Measurements from ENCODE around the gene OR6T1. TPM values are rescaled to one million over a fixed set of nuclear protein-coding genes. Genes with fewer than 3 reads are reported as not detected.

Gene OR6T1
- polyA plus RNA-seq (ENCODE audit: insufficient read length in 3 of 3) = not detected

- no peak for DNase-seq (ENCODE audit: low read depth in 3 of 3, low spot score in 2 of 3)
Measured at GRCh38 chr11:123943738-123944137, at the start of gene OR6T1. Gene OR6T1, minus strand, starts transcription at chr11:123943838. Its CDS starts 0 bp downstream, at chr11:123943838.

- no peak for DNase-seq (ENCODE audit: low read depth in 3 of 3, low spot score in 2 of 3)
Measured at GRCh38 chr11:123979311-123979710, 35.7 kb upstream of the OR6T1 start.

- DNase-seq (ENCODE audit: low read depth in 3 of 3, low spot score in 2 of 3) = no peak
Measured at GRCh38 chr11:123977731-123978347, 34.2 kb upstream of the OR6T1 start, which contains the start of gene OR10S1. Gene OR10S1, minus strand, starts transcription at chr11:123977781. Its CDS starts 117 bp downstream, at chr11:123977664.

GRCh38 chr11:123976770-123977560 lies 33.3 kb upstream of the OR6T1 start:
- no peak for DNase-seq (ENCODE audit: low read depth in 3 of 3, low spot score in 2 of 3)

GRCh38 chr11:123973816-123974215 lies 30.2 kb upstream of the OR6T1 start:
- DNase-seq (ENCODE audit: low read depth in 3 of 3, low spot score in 2 of 3) = no peak

GRCh38 chr11:123956752-123957151 lies 13.1 kb upstream of the OR6T1 start:
- DNase-seq (ENCODE audit: low read depth in 3 of 3, low spot score in 2 of 3) = no peak

GRCh38 chr11:123945132-123945531 lies 1.5 kb upstream of the OR6T1 start:
- no peak for DNase-seq (ENCODE audit: low read depth in 3 of 3, low spot score in 2 of 3)

GRCh38 chr11:123942413-123942812 lies 1.2 kb downstream of the OR6T1 start:
- no peak for DNase-seq (ENCODE audit: low read depth in 3 of 3, low spot score in 2 of 3)

GRCh38 chr11:123939317-123939716 lies 4.3 kb downstream of the OR6T1 start, which contains the start of gene OR4D5:
Gene OR4D5, plus strand, starts transcription at chr11:123939617. Its CDS starts 0 bp downstream, at chr11:123939617.
- DNase-seq (ENCODE audit: low read depth in 3 of 3, low spot score in 2 of 3) = no peak

GRCh38 chr11:123924027-123924426 lies 19.6 kb downstream of the OR6T1 start:
- no peak for DNase-seq (ENCODE audit: low read depth in 3 of 3, low spot score in 2 of 3)

- no peak for DNase-seq (ENCODE audit: low read depth in 3 of 3, low spot score in 2 of 3)
Measured at GRCh38 chr11:123920943-123921342, 22.7 kb downstream of the OR6T1 start.

GRCh38 chr11:123905826-123906225 lies 37.8 kb downstream of the OR6T1 start:
- no peak for DNase-seq (ENCODE audit: low read depth in 3 of 3, low spot score in 2 of 3)

- DNase-seq (ENCODE audit: low read depth in 3 of 3, low spot score in 2 of 3) = no peak
Measured at GRCh38 chr11:123904932-123905331, 38.7 kb downstream of the OR6T1 start.

- DNase-seq (ENCODE audit: low read depth in 3 of 3, low spot score in 2 of 3) = no peak
Measured at GRCh38 chr11:123903932-123904331, 39.7 kb downstream of the OR6T1 start.

GRCh38 chr11:123901867-123902266 lies 41.8 kb downstream of the OR6T1 start, which contains the start of gene OR8D4:
Gene OR8D4, plus strand, starts transcription at chr11:123902167. Its CDS starts 4,265 bp downstream, at chr11:123906432.
- no peak for DNase-seq (ENCODE audit: low read depth in 3 of 3, low spot score in 2 of 3)

- DNase-seq (ENCODE audit: low read depth in 3 of 3, low spot score in 2 of 3) = no peak
Measured at GRCh38 chr11:123899792-123900191, 43.8 kb downstream of the OR6T1 start.

Other genes with a start within 250 kb of the OR6T1 start
- gene ZNF202, start 202.2 kb downstream of the OR6T1 start, polyA plus RNA-seq (ENCODE audit: insufficient read length in 3 of 3) = 10 to 100 TPM; 16.6 to 18.2 (median 16.6) TPM
- not detected for gene OR6X1, start 189.3 kb downstream of the OR6T1 start, polyA plus RNA-seq (ENCODE audit: insufficient read length in 3 of 3)
- gene OR6M1, start 137.5 kb downstream of the OR6T1 start, polyA plus RNA-seq (ENCODE audit: insufficient read length in 3 of 3) = not detected
- gene TMEM225, start 58.2 kb downstream of the OR6T1 start, polyA plus RNA-seq (ENCODE audit: insufficient read length in 3 of 3) = not detected
- gene OR8D4, start 41.7 kb downstream of the OR6T1 start, polyA plus RNA-seq (ENCODE audit: insufficient read length in 3 of 3) = not detected
- not detected for gene OR4D5, start 4.2 kb downstream of the OR6T1 start, polyA plus RNA-seq (ENCODE audit: insufficient read length in 3 of 3)
- gene OR10S1, start 33.9 kb upstream of the OR6T1 start, polyA plus RNA-seq (ENCODE audit: insufficient read length in 3 of 3) = not detected
- not detected for gene OR10G6, start 51.3 kb upstream of the OR6T1 start, polyA plus RNA-seq (ENCODE audit: insufficient read length in 3 of 3)
- gene OR10G4, start 69.2 kb upstream of the OR6T1 start, polyA plus RNA-seq (ENCODE audit: insufficient read length in 3 of 3) = not detected
- not detected for gene OR10G9, start 79.2 kb upstream of the OR6T1 start, polyA plus RNA-seq (ENCODE audit: insufficient read length in 3 of 3)
- gene OR10G8, start 83.0 kb upstream of the OR6T1 start, polyA plus RNA-seq (ENCODE audit: insufficient read length in 3 of 3) = not detected
- not detected for gene OR10G7, start 97.5 kb upstream of the OR6T1 start, polyA plus RNA-seq (ENCODE audit: insufficient read length in 3 of 3)
- 10 to 100 TPM; 14.6 to 17.1 (median 15.8) TPM for gene VWA5A, start 171.6 kb upstream of the OR6T1 start, polyA plus RNA-seq (ENCODE audit: insufficient read length in 3 of 3)
- gene OR10D3, start 239.5 kb upstream of the OR6T1 start, polyA plus RNA-seq (ENCODE audit: insufficient read length in 3 of 3) = not detected